Measurements from ENCODE around the gene FBXO27. TPM values are rescaled to one million over a fixed set of nuclear protein-coding genes. Genes with fewer than 3 reads are reported as not detected.
A peak's percentile ranks its signal among the peaks of the same experiment; 100 is the strongest.
"Not testable (repeated sequence)": the region's sequence is repeated elsewhere in the genome, so short reads cannot be mapped to it uniquely, and the experiment has no call there.

FBXO27 gene
- total and polyA plus RNA-seq, 12 donors = 2.3 to 40.5 (median 17.6) TPM

- Histone ChIP-seq H3K4me1 (no peaks in the 10 kb centered on the region), H3K27me3 (peaks cover 0 to 22% (median 4%) of the 10 kb centered on the region in 7 donors), H3K36me3 (no peaks in the 10 kb centered on the region), H3K27ac (no peak overlapping the region), H3K9me3 (no peaks in the 10 kb centered on the region), H3K4me3 (no peak overlapping the region)
- no peak for DNase-seq
- intact Hi-C loops (cut with DNase I) = no loop called here
- 31 to 32% methylated on average over 7 of the region's 7 CpGs for WGBS, 2 donors
- no peak for TF ChIP-seq CTCF (IDR thresholded peaks at IDR 0.05)
- no peak for ATAC-seq
Observed at GRCh38 chr19:39001041-39001440, 31.3 kb downstream of the FBXO27 start.

- H3K4me3 ChIP-seq; ATAC-seq; intact Hi-C loops (cut with DNase I); DNase-seq; H3K36me3 ChIP-seq; H3K4me1 ChIP-seq; H3K27ac ChIP-seq: not testable (repeated sequence)
- peaks cover 0 to 29% (median 15%) of the 10 kb centered on the region in 7 donors for H3K27me3 ChIP-seq
- H3K9me3 ChIP-seq = peaks cover 0 to 11% (median 0%) of the 10 kb centered on the region in 11 donors
- 81 to 83% methylated on average over 3 of the region's 3 CpGs for WGBS, 2 donors
Observed at GRCh38 chr19:38997576-38997975, 34.8 kb downstream of the FBXO27 start.

GRCh38 chr19:38993271-38993670 lies 39.1 kb downstream of the FBXO27 start:
- DNase-seq (no peak), ATAC-seq (no peak)
- WGBS, 2 donors = 51 to 53% methylated on average over 3 of the region's 3 CpGs
- Histone ChIP-seq H3K27ac (no peak overlapping the region), H3K4me3 (no peak overlapping the region), H3K4me1 (no peaks in the 10 kb centered on the region), H3K36me3 (no peaks in the 10 kb centered on the region), H3K9me3 (peaks cover 0 to 11% (median 0%) of the 10 kb centered on the region in 11 donors), H3K27me3 (peaks cover 0 to 48% (median 20%) of the 10 kb centered on the region in 7 donors)
- no peak for TF ChIP-seq CTCF (IDR thresholded peaks at IDR 0.05)
- intact Hi-C loops (cut with DNase I) = no loop called here

- Histone ChIP-seq H3K4me3 (no peak overlapping the region), H3K27me3 (peaks cover 0 to 63% (median 20%) of the 10 kb centered on the region in 7 donors), H3K4me1 (no peaks in the 10 kb centered on the region), H3K27ac (no peak overlapping the region), H3K9me3 (peaks cover 0 to 11% (median 0%) of the 10 kb centered on the region in 11 donors), H3K36me3 (no peaks in the 10 kb centered on the region)
- DNase-seq = no peak
- peak in 2 of 8 donors; percentile 28 to 33 for ATAC-seq
- 59 to 61% methylated on average over 13 of the region's 13 CpGs for WGBS, 2 donors
- TF ChIP-seq CTCF (IDR thresholded peaks at IDR 0.05) = no peak
- intact Hi-C loops (cut with DNase I) = no loop called here
Observed at GRCh38 chr19:38990949-38991697, 41.2 kb downstream of the FBXO27 start.

GRCh38 chr19:38989614-38990013 lies 42.7 kb downstream of the FBXO27 start:
- ATAC-seq; H3K36me3 ChIP-seq; intact Hi-C loops (cut with DNase I); H3K4me3 ChIP-seq; H3K4me1 ChIP-seq; DNase-seq; H3K27ac ChIP-seq: not testable (repeated sequence)
- Histone ChIP-seq H3K27me3 (peaks cover 0 to 72% (median 20%) of the 10 kb centered on the region in 7 donors), H3K9me3 (peaks cover 0 to 24% (median 0%) of the 10 kb centered on the region in 11 donors)
- 79 to 82% methylated on average over 1 of the region's 1 CpG for WGBS, 2 donors

All from heart right ventricle (tissue), 16 donors.